Measurements from ENCODE around the gene TOM1. TPM values are rescaled to one million over a fixed set of nuclear protein-coding genes. Genes with fewer than 3 reads are reported as not detected.

Gene TOM1
- total RNA-seq, 1 donor from 2014 or later, result 120 TPM

DNA sequence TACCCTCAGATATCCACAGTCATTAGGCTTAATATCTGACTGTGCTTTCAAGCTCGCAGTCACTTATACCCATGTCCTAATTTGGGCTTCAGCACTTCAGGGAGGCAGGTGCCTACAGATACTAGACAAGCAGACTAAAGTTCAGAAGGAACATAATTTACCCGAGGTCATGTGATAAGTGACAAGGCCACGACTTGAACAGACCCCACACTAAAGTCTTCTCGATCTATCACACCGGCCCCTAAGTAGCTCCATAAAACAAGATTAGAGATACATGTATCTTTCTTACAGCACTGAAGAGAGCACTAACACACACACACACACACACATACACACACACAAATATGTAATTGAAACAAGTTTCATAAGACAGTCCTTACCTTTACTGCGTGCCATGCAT lies 32.6 kb downstream of the TOM1 start:
- H3K36me3 ChIP-seq, result peaks cover 0 to 87% of the 10 kb centered on the region in 2 donors
- peaks cover 13% of the 10 kb centered on the region for H3K4me1 ChIP-seq
- intact Hi-C loops (cut with DNase I), result no loop called here
- TF ChIP-seq POLR2AphosphoS5 (IDR thresholded peaks at IDR 0.05; ENCODE audit: insufficient read depth in 1 of 2, low read depth in 1 of 2) (no peak), POLR2A (IDR thresholded peaks at IDR 0.05) (no peak)
- TF ChIP-seq, protein P1, sequence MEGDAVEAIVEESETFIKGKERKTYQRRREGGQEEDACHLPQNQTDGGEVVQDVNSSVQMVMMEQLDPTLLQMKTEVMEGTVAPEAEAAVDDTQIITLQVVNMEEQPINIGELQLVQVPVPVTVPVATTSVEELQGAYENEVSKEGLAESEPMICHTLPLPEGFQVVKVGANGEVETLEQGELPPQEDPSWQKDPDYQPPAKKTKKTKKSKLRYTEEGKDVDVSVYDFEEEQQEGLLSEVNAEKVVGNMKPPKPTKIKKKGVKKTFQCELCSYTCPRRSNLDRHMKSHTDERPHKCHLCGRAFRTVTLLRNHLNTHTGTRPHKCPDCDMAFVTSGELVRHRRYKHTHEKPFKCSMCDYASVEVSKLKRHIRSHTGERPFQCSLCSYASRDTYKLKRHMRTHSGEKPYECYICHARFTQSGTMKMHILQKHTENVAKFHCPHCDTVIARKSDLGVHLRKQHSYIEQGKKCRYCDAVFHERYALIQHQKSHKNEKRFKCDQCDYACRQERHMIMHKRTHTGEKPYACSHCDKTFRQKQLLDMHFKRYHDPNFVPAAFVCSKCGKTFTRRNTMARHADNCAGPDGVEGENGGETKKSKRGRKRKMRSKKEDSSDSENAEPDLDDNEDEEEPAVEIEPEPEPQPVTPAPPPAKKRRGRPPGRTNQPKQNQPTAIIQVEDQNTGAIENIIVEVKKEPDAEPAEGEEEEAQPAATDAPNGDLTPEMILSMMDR (IDR thresholded peaks at IDR 0.05), result no peak
- H3K27ac ChIP-seq, result no peak overlapping the region
- no peaks in the 10 kb centered on the region for H3K9me3 ChIP-seq
- DNase-seq (ENCODE audit: extremely low spot score in 2 of 2), result no peak
- no peaks in the 10 kb centered on the region for H3K27me3 ChIP-seq
- no peak overlapping the region for H3K4me3 ChIP-seq

- no peaks in the 10 kb centered on the region for H3K27me3 ChIP-seq
- no peak overlapping the region for H3K4me3 ChIP-seq
- H3K4me1 ChIP-seq, result peaks cover 13% of the 10 kb centered on the region
- intact Hi-C loops (cut with DNase I), result no loop called here
- no peak overlapping the region for H3K27ac ChIP-seq
- TF ChIP-seq, protein P1 (IDR thresholded peaks at IDR 0.05), result no peak
- no peak for TF ChIP-seq POLR2A (IDR thresholded peaks at IDR 0.05)
- TF ChIP-seq POLR2AphosphoS5 (IDR thresholded peaks at IDR 0.05; ENCODE audit: insufficient read depth in 1 of 2, low read depth in 1 of 2), result no peak
- H3K9me3 ChIP-seq, result no peaks in the 10 kb centered on the region
- peaks cover 0 to 87% of the 10 kb centered on the region in 2 donors for H3K36me3 ChIP-seq
- no peak for DNase-seq (ENCODE audit: extremely low spot score in 2 of 2)
Observed at GRCh38 chr22:35333220-35333619, 33.5 kb downstream of the TOM1 start.

DNA sequence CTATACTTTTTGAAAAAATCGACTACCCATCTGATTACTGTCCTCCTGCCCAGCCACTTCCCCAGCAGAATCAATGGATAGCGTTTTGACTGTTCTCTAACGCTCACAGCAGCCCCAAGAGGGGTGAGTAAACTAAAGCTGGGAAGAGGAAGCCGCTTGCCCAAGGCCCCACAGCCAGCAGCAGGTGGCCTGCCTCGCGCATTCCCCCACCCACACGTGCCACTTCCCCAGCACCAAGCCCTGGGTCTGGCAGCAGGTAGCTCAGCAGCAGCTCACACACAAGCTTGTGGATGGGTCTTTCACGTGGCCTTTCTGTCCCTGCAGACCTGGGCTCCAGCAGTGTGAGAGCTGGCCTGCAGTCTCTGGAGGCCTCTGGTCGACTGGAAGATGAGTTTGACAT lies 34.3 kb downstream of the TOM1 start:
- intact Hi-C loops (cut with DNase I), result no loop called here
- Histone ChIP-seq H3K4me3 (no peak overlapping the region), H3K27me3 (no peaks in the 10 kb centered on the region), H3K27ac (no peak overlapping the region), H3K4me1 (peaks cover 13% of the 10 kb centered on the region), H3K36me3 (peaks cover 0 to 89% of the 10 kb centered on the region in 2 donors), H3K9me3 (no peaks in the 10 kb centered on the region)
- TF ChIP-seq, protein P1 (IDR thresholded peaks at IDR 0.05), result no peak
- TF ChIP-seq POLR2A (IDR thresholded peaks at IDR 0.05) (no peak), POLR2AphosphoS5 (IDR thresholded peaks at IDR 0.05; ENCODE audit: insufficient read depth in 1 of 2, low read depth in 1 of 2) (no peak)
- no peak for DNase-seq (ENCODE audit: extremely low spot score in 2 of 2)

DNA sequence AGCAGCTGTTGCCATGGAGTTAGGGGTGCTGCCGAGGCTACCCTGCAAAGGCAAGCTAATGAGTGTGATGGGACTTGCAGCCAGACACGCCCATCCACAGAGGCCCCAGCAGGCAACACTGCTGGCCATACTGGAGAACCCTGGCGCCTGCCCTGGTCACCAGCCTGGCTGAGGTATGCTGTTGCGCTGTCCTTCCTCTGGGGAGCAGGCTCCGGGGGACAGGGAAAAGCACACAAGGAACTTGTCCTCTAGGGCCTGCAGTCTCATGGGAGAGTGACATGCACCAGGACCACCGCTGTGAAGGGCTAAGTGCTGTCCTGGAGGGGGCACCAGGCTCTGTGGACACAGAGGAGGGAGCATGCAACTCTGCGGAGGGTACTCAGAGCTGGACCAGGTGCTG lies 35.8 kb downstream of the TOM1 start:
- Histone ChIP-seq H3K27me3 (no peaks in the 10 kb centered on the region), H3K36me3 (peaks cover 0 to 99% of the 10 kb centered on the region in 2 donors), H3K4me3 (no peak overlapping the region), H3K4me1 (peaks cover under 1% of the 10 kb centered on the region), H3K27ac (no peak overlapping the region), H3K9me3 (no peaks in the 10 kb centered on the region)
- no peak for DNase-seq (ENCODE audit: extremely low spot score in 2 of 2)
- intact Hi-C loops (cut with DNase I), result no loop called here
- TF ChIP-seq, protein P1 (IDR thresholded peaks at IDR 0.05), result no peak
- no peak for TF ChIP-seq POLR2AphosphoS5 (IDR thresholded peaks at IDR 0.05; ENCODE audit: insufficient read depth in 1 of 2, low read depth in 1 of 2)
- TF ChIP-seq POLR2A (IDR thresholded peaks at IDR 0.05), result no peak

DNA sequence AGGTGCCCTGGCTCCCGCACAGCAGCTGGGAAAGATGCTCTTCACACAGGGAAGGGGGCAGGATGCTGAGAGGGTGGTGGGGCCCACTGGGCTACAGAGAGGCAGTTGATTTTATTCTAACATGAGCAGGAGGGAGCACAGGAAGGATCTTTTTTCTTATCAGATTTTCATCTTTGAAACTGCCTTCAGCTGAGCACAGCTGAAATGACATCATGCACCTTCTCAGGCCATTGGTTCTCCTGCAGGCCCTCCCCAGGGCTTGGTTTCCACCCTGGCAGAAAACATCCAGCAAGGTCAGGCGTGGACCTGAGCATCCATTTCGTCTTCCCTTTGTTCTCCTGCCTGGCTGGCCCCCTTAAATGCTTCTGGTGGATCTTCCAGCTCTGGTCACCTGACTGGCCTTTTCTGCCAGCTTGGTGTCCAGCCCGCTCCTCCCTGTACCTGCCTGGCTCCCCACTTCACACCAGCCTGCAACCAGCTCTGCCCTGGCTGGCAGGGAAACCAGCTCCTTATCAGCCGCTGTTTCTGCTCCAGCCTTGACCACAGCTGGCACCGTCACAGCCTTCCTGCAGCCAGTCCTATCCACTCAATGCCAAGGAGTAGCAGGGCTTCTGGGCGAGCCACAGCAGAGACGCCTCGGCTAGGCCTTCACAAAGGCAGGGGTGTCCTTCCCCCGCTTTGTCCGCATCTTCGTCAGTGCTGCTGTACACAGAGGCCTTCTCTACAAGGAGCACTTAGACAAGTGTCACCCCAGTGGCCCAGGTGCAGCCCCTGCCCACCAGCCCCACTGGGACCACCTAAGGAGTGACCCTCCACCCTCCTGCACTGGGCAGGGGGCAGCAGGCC lies 36.5 kb downstream of the TOM1 start:
- H3K9me3 ChIP-seq, result no peaks in the 10 kb centered on the region
- intact Hi-C loops (cut with DNase I), result no loop called here
- H3K36me3 ChIP-seq, result peaks cover 0 to 99% of the 10 kb centered on the region in 2 donors
- H3K27me3 ChIP-seq, result no peaks in the 10 kb centered on the region
- TF ChIP-seq, protein P1 (IDR thresholded peaks at IDR 0.05), result no peak
- TF ChIP-seq POLR2AphosphoS5 (IDR thresholded peaks at IDR 0.05; ENCODE audit: insufficient read depth in 1 of 2, low read depth in 1 of 2), result no peak
- TF ChIP-seq POLR2A (IDR thresholded peaks at IDR 0.05), result no peak
- no peak for DNase-seq (ENCODE audit: extremely low spot score in 2 of 2)
- H3K27ac ChIP-seq, result no peak overlapping the region
- no peak overlapping the region for H3K4me3 ChIP-seq
- no peaks in the 10 kb centered on the region for H3K4me1 ChIP-seq
